H7 (cell line): ENCODE data around the gene CAB39. TPM values are rescaled to one million over a fixed set of nuclear protein-coding genes. Genes with fewer than 3 reads are reported as not detected.
A peak's percentile ranks its signal among the peaks of the same experiment; 100 is the strongest.

Experiments
- DNase-seq: peaks from one replicate; pipeline ENCODE4 v3.0.0; 2012
- H3K27me3 ChIP-seq: 2 replicates; pipeline ENCODE4 v1.6.0; 2011; ENCODE audit warnings: mild to moderate bottlenecking, low read length; ENCODE audit not compliant: control insufficient read depth, insufficient read depth
- H3K36me3 ChIP-seq: replicated peaks from 2 replicates; pipeline ENCODE4 v1.5.1; 2011; ENCODE audit warnings: low read length; ENCODE audit not compliant: control insufficient read depth, insufficient read depth
- H3K4me3 ChIP-seq: 2 replicates; pipeline ENCODE4 v1.5.1; 2011; ENCODE audit warnings: low read depth, mild to moderate bottlenecking, control low read depth, low read length, moderate library complexity; ENCODE audit not compliant: insufficient read depth
- total RNA-seq: library from RNA; depleted of rRNA; stranded (reverse); fragments of >200 nt; shearing (Covaris generic); gene quantifications from 2 replicates; pipeline ENCODE4 v1.2.3, GENCODE V29; 2014

Gene CAB39
- total RNA-seq, 1 experiment from 2014 or later, result 39.3 TPM

DNA sequence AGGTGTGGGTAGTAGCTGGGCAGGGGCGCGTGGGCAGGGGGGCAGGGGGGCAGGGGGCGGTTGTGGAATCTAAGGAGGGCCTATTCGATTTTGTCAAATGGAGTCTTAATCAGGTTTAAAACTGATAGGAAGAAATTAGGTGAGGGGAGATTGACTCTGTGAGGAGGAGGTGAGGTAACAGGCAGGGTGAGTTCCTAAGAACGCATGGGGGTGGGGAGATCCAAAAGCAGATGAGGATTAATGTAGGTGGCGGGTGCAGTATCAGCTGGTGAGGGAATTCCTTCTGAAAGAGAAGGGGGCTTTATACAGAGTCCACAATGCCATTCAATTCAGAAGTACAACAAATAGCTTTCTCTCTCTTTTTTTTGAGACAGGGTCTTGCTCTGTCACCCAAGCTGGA, 72.7 kb downstream of the CAB39 start:
- H3K36me3 ChIP-seq, result peaks cover 2% of the 10 kb centered on the region
- H3K27me3 ChIP-seq, result no peaks in the 10 kb centered on the region
- DNase-seq, result peak; percentile 24
- no peak overlapping the region for H3K4me3 ChIP-seq

DNA sequence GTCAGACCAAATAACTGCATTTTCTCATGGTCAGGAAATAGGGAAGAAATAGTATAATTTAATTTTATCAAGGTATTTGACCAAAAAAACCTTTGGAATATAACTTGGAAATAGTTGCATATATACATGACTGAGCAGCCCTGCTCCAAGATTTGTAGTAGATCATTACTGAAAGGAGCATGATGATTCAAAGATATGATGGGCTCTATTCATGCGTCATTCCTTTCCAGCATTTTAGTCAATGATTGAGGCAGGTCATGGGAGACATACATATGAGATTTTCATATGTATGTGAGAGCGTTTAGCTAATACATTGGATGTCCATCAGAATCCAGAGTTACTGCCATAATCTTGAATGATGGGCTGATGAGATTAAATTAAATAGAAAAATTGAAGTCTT, 74.5 kb downstream of the CAB39 start:
- peaks cover 3% of the 10 kb centered on the region for H3K36me3 ChIP-seq
- no peak overlapping the region for H3K4me3 ChIP-seq
- no peak for DNase-seq
- no peaks in the 10 kb centered on the region for H3K27me3 ChIP-seq

DNA sequence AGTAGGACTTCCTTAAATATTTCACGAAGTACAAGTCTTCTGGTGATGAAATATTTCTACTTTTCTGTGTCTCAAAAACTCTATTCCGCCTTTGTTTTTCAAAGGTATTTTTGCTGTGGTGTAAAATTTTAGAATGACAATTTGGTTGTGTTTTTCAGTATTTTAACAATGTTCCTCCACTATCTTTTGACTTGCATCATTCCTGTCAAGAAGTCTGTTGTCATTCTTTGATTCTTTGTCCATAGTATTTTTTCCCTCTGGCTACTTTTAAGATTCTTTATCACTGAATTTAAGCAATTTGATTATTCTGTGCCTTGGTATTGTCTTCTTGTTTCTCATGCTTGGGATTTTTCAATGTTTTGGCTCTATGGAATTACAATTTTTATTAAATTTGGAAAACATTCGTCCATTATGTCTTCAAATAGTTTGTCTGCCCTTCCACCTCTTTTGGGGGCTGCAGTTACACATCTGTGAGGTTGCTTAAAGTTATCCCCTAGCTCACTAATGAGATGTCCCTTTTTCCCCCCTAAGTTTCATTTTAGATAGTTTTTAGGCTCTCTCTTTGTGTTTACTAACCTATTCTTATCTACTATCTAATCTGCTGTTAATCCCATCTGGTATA, 76.0 kb downstream of the CAB39 start:
- no peak for DNase-seq
- H3K4me3 ChIP-seq, result no peak overlapping the region
- H3K36me3 ChIP-seq, result peaks cover 3% of the 10 kb centered on the region
- H3K27me3 ChIP-seq, result no peaks in the 10 kb centered on the region

DNA sequence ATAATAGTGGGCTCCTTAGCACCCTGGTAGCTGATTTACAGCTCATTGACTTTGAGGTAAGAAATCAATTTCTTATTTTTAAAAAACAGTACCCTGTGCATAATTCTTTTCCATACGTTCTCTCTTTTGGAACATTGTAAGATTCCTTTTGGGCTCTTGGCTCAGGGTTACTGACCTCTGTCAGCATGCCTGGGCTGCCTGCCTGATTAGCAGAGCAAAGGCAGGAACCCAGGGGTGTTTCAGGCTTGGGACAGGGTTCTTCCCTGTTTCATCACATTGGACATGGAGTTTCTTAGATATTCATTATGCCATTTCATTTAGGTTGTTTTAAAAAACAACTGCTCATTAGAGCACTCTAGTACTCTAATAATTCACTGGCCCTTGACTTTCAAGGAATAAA, 78.3 kb downstream of the CAB39 start:
- Histone ChIP-seq H3K4me3 (no peak overlapping the region), H3K27me3 (no peaks in the 10 kb centered on the region), H3K36me3 (peaks cover 3% of the 10 kb centered on the region)
- no peak for DNase-seq

DNA sequence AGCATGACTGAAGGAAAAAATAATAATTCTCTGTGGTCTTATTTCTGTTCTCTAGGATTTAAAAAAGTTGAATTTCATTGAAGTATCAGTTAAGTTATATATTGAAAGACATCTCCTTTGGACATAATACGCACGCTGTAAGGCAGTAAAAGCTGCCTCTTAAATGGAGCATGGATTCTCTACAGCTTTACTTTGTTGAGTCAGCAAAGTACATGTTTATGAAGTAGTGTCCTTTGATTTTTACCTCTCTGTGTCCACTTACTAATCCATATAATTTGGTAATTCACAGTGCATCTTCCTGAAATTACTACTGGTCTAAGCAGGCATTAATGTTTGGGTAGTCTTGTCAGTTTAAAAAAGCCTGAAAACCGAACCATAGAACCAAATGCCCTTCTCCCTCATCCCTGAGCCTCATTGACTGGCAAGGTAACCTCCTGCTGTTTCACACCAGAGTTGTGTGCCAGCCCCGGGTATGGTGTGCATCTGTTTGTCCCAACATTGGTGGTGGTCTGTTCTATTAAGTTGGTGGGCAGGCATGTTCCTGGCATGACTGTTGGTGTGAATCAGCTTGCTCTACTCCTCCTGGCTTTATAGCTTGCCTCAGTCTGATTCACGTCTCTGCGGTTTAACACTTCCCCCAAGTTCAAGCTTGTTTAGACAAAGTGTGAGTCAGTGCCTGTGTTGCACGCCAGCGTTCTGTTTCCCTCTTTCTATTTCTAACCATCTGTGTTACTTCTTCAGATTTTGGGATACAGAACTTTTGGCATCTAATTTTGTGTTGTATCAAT, 81.1 kb downstream of the CAB39 start:
- Histone ChIP-seq H3K4me3 (no peak overlapping the region), H3K27me3 (no peaks in the 10 kb centered on the region), H3K36me3 (peaks cover 3% of the 10 kb centered on the region)
- no peak for DNase-seq

DNA sequence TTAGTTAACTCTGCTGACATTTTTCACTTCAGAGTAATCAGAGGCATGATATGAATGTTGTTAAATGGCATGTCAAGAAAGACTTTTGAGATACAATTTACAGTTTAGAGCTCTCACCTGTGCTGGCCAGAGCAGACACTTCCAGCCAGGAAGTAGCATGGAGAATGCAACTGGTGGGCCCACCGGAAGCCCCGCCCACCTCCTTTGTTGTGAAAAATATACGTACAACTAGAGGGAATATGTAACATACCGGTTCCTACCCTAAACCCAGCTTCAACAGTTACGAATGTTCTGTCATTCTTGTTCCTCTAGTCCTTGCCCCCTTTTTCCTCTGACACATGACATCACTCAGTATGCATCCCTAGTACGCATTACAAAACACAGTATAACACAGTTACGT, 81.9 kb downstream of the CAB39 start:
- Histone ChIP-seq H3K27me3 (no peaks in the 10 kb centered on the region), H3K36me3 (peaks cover 3% of the 10 kb centered on the region), H3K4me3 (no peak overlapping the region)
- no peak for DNase-seq

DNA sequence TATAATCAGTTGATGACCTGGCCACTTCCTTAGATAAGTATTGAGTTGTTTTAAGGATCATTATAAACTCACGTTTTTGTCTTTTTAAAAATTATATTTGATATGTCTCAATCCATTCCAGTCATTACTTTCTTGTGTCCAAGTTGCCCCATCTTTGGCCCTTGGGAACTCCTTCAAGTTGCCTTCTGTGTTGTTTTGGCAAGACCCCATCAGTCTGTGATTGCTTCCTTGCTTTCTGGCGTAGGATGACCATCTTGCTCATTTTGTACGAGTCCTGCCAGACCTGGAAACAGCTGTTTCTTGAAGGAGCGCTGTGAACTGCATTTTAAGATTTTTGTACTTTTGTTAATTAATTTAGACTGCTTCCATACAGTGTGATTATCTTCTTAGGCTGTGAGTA, 83.2 kb downstream of the CAB39 start:
- DNase-seq, result no peak
- peaks cover 2% of the 10 kb centered on the region for H3K36me3 ChIP-seq
- H3K27me3 ChIP-seq, result no peaks in the 10 kb centered on the region
- H3K4me3 ChIP-seq, result no peak overlapping the region

DNA sequence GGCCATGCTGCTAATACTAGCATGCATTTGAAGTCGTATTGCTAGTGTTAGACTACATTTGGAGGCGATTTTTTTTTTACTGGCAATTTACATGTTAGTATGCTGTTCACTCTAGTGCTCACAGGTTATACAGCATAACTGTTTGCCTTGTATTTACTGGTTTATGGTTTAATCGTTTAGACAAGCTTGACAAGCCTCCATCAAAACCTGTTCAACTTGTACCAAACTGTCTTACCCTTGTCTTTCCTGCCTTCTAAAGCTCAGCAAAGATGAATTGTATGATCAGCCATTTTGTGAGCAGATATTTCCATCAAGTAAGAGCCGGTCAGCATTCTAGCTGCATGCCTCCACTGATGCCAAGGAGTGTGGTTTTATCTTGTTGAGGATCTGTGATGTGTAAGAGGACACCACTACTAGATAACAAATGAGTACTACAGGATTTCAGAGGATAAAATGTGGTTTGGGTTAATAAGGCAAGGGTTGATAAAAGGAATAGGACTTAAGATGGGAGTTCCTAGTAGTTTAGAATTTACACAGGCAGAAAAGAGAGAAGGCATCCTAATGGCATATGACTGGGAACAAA, 83.7 kb downstream of the CAB39 start:
- Histone ChIP-seq H3K27me3 (no peaks in the 10 kb centered on the region), H3K4me3 (no peak overlapping the region), H3K36me3 (peaks cover 3% of the 10 kb centered on the region)
- no peak for DNase-seq

DNA sequence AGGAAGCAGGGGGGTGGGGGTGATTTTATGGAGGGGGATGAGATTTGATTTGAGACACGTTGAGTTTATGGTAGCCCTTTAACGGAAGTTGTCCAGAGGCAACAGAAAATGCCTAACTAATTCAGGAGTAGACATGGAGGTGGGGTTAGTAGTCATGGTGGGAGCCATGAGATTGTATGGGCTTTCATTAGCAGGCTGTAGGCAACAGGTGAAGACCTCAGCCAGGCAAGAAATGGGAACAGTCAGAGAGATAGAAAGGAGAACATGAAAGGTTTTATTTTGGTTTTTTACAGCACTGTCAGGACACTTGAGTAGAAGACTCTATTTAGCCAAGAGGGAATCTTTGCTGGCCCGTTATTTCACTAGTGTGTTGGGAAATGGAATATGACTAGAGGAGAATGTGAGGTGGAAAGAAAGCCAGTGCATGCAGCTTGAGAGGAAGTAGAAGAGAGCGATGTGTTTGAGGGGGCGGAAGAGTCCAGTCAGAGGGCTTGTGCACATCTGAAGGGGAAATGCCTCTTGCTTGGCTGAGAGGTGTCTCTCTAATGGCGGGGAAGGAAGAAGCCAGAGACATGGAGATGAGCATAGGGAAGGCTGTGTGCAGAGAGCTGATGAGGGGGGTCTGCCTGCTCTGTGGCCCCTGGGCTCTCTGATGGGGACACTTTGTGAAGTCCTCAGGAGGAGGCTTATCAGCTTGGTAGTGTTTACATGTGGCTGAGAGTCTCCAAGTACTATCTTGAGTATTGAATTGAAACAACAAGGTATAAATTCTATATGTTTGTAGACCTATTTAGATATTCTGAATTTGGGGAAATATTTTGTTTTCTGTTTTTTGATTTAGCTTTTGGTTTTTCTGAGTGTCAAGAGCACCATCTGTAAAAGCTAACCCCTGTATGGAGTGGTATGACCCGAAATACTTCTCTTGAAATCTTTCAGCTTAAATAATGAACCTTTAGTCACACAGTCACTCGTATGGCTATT, 85.2 kb downstream of the CAB39 start:
- H3K27me3 ChIP-seq, result no peaks in the 10 kb centered on the region
- H3K36me3 ChIP-seq, result peaks cover 3% of the 10 kb centered on the region
- no peak overlapping the region for H3K4me3 ChIP-seq
- DNase-seq, result no peak

DNA sequence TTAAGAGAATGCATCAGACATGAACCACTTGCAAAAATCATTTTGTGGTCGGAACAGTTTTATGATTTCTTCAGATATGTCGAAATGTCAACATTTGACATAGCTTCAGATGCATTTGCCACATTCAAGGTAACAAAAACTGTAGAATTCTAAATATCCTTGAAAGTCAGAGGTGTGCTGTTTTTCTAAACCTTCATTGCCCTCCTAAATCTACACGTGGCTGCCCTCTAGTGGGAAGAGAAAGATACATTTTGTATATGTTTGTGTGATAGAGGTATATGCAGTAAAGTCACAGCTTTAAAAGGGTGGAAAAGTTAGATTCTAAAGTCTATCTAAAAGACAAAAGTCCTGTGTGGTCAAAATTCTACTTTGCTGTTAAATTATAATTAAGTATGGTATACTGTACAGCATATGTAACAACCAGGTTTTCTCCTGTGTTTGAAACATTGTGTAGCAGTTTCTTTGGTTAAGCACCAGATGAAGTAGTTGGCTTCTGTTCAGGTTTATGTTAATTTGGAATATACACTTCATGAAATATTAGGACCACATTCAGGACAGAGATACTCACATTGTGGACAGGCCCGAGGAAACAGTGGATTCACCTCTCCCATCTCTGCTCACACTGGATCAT, 86.2 kb downstream of the CAB39 start:
- peaks cover 3% of the 10 kb centered on the region for H3K36me3 ChIP-seq

DNA sequence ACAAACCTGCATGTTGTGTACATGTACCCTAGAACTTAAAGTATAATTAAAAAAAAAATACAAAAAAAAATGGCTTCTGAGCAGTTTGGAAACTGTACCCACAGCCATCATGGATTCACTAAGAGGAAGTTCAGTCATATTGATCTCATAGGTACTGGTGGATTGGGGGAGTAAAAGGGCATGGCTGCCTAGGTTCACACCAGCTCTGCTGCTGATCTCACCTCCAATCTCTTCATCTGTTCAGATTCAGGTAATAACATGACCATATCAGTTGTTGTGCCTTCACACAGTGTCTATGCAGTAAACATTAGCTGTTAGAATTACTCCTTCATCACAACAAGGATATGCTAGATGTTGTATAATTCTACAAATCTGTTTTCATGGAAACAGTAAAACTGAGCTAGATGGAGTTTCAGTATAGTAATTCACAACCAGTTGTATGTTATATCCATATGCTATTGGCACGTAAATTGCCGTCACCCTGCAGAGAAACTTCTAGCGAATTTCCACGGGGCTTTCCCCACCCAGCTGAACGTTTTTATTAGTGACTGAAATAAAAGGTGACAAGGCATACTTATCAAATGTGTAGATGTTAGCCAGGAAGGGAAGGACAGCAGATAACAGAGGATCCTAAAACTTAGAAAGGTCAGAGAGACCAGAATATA, 92.8 kb downstream of the CAB39 start:
- DNase-seq, result no peak
- Histone ChIP-seq H3K36me3 (peaks cover 1% of the 10 kb centered on the region; the same call in 1 of the 2 replicates), H3K27me3 (no peaks in the 10 kb centered on the region), H3K4me3 (no peak overlapping the region)

More for the DNA sequence above, 86.2 kb downstream of the CAB39 start:
- DNase-seq, result peak; percentile 38
- no peaks in the 10 kb centered on the region for H3K27me3 ChIP-seq
- no peak overlapping the region for H3K4me3 ChIP-seq

DNA sequence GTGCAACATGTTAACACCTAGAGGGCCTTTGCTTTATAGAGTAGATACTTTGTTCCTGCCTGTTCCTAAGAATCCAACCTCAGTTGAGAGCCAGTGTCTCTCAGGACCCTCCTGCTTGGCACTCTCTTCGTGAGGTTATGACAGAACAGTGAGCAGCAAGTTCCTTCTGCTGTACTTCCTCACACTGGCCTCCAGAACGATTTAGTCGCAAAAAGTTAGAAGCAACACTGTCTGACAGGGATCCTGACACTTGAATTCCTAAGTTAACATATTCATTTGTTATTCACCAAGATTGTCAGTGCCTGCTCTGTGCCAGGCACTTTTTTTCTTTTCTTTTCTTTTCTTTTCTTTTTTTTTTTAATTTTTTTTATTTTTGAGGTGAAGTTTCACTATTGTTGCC, 95.1 kb downstream of the CAB39 start:
- no peaks in the 10 kb centered on the region for H3K27me3 ChIP-seq
- no peak overlapping the region for H3K4me3 ChIP-seq
- peaks cover 4% of the 10 kb centered on the region for H3K36me3 ChIP-seq
- no peak for DNase-seq

DNA sequence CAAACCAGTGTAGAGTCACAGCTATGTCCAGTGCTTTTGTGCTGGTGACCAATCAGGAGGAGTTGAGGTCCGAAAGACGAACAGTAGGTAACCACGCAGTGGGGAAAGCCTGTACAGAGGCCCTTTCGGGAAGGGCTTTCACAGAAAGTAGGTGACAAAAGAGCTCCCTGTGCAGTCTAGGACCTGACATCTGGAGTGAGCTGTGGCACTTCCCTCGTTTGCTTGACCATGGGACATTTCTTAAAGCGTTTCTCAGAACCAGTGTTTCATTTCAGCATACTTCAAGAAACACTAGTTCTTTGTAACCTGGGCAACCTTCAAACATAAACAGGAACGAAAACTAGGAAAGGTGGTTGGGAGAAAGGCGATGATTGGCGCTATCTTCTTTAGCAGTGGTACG, 96.4 kb downstream of the CAB39 start:
- Histone ChIP-seq H3K4me3 (no peak overlapping the region), H3K36me3 (peaks cover 4% of the 10 kb centered on the region), H3K27me3 (no peaks in the 10 kb centered on the region)
- no peak for DNase-seq
